A204.1 (cell line): ENCODE results near the gene GALNT18.

Experiments
- FAIRE-seq: peaks from 2 replicates; lab custom pipeline; 2012; peaks lifted over from hg19 to GRCh38; lab: Jason Lieb, UNC

The GALNT18 gene

DNA sequence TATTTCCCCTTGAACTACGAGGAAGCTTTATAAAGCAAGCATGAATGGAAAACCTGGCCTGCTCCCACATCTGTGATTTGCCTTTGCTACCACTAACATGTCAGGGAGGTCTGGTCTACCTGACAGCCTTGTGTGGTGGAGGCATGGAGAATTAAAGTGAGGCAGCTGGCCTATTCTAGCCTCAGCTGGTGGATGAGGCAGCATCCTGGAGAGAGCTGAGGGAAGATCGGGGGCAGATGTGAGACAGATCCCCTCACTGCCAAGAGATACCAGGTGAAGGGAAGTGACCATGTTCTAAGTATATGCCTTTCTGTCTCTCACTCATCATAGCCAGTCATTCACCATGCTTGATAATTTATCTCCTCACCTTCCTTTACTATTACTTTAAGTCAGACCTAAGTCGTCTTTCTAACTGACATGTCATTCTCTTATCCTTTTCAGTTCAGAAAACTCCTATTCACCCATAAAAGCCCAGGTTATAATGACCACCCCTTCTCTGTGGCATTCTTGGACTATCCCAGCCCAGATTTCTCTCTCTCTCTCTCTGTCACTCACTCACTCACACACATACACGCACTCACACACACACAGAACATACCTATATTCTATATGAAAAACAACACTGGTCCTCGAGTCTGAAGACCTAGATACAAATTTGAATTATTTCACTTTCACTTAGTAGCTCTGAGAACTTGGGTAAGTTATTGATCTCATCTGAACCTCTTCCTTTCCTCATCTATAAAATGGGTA is 359.5 kb downstream of the GALNT18 start:
- no peak for FAIRE-seq

DNA sequence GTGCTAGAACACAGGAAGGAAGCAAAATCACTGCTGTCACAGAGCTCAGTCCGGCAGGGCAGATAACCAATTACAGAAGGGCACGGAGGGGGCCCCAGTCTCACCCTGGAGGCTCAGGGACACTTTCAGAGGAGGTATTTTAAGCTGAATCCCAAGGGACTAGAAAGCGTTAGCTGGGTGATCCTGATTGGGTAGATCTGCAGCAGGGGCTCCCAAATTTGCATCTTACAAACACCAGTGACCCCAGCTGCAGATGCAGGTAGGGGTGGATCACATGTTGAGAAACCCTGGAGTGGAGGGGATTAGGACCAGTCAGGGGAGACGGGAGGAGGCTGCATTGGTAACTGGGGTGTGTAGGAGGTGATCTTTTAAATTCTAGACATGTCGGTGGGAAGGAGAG is 360.2 kb downstream of the GALNT18 start:
- no peak for FAIRE-seq

DNA sequence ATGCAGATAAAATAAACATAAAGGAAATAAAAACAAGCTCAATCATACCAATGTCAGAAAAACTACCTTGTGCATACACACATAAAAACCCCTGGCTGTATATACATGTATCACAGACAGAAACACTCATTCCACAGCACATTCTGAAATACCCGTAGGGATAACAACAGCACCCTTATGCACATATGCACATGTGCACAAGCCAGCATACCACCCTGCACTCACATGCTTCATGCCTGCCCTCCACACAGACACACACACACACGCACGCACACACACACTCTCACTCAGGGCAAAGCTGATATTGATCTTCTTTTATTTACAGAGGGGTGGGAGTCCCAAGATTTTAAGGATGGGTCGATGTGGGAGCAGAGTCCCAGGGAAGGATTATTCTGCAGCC is 360.9 kb downstream of the GALNT18 start:
- FAIRE-seq, result no peak

DNA sequence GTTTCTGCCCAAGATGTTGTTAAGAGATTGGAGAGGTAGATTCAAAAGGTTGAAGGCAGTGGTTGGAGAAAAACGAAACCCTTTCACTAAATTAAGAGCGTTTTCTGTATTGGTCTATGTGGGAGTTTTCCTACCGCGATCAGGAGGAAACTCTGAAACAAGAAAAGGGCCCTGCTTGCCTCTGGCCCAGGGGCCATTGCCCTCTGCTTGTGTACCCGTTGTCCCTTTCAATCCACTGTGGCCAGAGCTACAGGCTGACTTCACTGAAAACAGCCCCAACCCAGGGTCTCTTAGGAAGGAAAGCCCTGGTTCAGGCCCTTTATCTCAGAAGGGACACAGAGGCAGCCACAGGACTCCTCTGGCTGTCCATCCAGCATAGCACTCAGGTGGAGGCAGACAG is 367.8 kb downstream of the GALNT18 start:
- no peak for FAIRE-seq

DNA sequence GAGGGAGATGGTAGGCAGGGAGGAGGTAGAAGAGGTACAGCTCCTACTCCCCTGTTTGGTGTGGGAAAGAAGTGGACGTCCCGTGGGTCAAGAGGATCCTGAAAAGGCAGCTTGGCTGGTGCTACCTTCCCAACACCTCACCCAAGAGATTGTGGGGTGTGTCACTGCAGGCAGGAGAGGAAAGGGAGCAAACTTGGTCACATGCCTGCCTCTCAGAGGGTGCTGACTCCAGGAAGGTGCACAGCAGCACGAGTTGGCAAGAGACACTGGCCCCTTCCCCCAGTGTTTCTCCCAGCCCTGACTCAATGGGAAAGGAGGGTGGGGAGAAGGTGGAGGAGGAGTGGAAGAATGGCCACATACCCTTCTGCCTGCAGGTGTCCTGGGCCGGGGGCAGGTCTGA is 368.3 kb downstream of the GALNT18 start:
- no peak for FAIRE-seq

DNA sequence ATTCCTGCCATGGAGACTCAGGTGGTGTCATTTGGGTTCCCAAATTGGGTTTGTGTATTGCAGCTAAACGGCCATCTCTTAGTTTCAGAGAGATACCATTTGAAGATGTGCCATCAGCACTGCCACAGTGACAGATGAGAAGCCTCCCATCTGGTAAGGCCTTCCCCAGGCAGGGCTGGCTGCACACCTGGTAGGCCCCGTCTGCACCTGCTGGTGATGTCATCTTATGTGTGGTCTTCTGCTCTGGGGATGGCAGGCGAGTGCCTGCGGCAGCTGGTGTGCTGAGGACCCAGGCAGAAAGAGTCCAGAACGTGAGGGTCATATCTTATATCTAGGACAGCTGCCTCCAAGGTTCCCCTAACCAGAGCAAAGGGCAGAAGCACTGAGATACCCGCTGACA is 369.4 kb downstream of the GALNT18 start:
- FAIRE-seq, result no peak

DNA sequence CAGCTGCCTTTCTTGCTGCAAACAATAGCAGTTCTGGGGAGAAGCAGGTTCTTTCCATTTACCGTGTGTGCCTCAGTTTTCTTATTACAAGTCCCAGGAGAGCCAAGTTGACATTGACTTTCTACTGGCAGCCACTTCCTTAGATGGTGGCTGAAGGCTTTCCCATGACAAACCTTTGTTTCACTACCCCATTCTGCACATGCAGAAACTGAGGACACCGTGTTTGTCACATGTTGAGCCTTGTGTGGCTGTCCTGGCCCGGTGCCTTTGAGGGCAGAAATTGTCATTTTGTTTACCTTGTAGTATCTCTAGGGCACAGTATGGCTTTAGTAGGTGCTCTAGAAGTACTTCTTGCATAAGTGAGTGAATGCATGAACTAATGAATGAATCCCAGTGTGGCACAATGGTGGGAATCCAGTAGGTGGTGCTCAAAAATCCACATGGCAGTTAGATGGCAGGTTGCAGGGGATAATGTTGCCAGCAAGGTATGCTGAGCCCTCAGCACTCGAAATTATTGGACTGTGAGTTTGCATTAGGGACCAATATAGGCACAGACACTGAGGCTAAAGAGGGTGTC is 370.3 kb downstream of the GALNT18 start:
- FAIRE-seq, result no peak

DNA sequence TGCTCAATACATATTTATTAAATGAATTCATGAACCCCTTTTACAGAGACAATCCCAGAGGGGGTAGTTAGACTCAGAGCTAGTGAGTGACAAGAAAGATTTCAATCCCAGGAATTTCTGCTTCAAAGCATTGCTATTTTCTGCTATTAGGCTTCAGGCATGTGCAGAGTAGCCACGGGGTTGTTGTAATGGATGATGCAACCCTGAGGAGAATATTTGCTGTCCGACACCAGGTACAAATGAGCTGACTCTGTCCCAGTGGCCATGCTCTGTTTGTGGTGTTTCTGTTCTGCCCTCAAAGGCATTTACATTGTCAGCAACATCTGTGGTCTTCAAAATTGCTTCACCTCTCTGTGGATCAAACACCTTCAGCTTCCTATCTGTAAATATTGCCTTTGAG is 371.3 kb downstream of the GALNT18 start:
- no peak for FAIRE-seq

DNA sequence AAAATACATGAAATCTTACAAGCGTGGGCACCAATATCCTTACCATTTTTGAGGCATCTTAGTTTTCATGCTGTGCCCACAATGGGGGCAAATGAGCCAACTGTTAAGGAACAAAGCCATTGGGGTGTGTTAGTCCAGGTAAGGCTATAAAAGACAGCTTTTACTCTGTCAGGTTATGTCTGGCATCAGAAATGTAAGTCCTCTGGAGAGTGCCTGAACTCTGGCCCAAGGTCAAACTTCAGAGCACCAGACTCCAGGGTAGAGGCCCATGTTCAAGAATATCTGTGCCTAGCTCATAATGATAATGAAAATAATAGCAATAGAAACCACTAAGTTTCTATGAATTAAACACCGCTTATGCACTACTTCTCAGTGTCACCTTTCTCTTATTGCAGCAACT is 374.2 kb downstream of the GALNT18 start:
- no peak for FAIRE-seq

DNA sequence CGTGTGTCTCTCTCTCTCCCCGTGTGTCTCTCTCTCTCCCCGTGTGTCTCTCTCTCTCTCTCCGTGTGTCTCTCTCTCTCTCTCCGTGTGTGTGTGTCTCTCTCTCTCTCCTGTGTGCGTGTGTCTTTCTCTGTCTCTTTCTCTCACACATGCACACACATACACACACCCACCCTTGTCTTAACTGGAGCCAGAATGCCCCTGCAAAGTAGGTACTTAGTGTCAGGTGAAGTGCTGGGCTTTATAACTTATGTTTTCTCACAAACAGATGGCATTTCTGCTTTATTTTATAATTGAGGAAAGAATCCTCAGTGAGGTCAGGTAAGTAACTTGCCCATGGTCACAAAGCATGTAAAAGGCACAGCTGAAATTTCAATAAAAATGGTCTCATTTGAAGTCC is 374.7 kb downstream of the GALNT18 start:
- no peak for FAIRE-seq

DNA sequence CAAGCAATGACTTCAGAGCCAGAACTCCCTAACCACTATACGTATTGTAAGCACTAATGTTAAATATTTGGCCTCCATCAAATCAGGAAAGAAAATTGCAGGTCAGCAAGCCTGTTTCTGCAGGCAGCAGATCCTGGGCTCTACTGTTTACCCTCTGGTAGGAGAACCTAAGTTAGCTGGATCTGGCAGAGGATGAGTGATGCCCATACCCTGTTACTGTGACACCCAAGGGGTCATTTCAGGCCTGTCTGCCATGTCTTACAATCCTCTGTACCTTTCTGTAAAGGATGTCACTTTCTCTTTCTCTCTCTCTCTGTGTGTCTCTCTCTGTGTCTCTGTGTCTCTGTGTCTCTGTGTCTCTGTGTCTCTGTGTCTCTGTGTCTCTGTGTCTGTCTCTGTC is 375.6 kb downstream of the GALNT18 start:
- no peak for FAIRE-seq

DNA sequence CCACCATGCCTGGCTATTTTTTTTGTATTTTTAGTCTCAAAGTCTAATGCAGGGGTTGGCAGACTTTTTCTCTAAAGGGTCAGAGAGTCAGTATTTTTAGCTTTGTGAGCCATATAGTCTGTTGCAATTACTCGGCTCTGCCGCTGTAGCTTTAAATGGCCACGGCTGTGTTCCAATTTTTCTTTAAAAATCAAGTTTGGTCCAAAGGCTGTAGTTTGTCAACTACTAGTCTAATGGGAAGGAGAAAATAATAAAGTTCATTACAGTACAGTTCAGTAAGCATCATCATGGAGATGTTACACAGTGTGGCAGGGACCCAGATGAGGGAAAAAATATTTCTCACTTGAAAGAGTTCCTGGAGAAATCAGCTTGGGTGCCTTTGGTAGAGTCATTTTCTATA is 376.4 kb downstream of the GALNT18 start:
- no peak for FAIRE-seq

DNA sequence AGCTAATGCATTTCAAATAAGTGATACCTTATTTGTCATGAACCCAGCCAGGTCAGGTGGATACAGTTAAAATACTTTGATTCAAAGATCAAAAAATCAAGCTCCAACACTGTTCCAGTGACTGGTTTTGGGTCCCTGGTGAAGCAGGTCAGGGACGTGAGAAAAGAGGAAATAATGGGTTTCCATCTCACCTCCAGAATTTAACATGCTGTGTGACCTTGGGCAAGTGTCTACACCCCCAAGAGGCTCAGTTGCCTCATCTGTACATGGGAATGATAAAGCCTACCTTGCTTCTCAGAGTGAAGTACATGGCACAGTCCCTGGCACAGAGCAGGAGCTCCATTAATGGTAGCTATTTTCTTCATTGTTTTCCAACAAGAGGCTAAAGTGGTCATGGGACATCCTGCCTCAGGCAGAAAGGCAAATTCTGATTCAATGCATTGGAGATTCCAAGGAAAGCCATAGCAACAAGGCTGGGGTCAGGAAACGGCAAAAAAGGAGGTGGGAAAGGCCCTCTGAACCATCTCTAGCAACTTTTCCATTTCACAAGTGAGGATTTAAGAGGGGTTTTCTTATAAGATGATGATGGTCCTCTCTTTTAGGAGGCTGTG is 377.2 kb downstream of the GALNT18 start:
- no peak for FAIRE-seq

DNA sequence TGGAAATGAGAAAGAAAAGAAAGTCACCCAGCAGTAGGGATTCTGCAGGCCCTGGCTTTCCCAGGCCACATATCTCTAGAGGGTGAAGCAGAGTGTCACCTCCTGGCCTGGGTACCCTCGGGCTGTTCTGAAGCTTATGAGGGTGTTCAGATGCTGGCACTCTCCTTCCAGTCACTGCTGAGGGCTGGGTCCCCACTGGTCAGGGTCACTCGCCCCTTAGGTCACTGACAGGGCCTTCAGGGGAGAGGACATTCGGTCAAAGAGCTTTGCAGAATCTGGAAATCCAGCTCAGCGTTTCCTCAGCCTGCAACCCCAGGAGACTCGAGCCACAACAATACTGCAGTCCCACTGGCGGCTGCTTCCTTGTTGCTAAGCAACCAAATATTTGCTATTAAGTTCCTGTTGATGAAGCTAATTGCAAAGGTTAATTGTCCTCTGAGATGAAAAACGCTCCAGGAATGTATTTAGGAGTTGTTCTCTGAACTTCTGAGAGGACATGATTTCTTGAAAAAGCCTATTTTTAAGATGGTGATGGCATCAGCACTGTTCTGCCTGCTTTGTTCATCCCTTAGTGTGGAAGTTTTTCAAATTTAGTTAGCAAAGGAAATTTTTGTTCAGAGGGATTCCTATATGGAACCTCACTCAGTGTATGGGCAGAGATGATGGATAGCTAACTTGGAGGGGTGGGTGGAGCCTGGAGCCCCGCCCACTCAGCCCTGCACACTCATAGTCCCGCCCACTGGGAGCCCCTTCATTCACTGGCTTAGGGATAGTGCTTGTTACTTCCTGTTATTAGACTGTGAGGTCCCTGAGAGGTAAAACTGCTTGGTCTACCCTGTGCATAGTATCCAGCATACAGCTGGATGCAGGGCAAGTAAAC is 378.0 kb downstream of the GALNT18 start:
- FAIRE-seq, result no peak

DNA sequence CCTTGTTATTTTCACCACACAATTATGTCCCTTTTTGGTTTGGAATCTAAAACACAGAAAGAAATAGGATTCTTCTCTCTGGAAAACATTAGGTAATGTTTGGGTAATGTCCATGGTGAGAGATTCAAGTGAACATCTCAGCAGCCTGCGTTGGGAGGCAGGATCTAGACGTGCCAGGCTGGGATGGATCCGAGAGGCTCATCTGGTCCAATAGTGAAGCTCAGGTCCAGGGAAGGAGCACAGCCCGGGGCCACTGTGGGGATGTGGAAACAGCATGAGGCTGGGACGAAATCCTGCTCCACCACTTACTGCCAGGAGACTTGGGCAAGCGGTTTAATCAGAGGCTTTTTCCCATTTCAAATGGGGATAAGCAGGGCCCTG is 378.6 kb downstream of the GALNT18 start:
- no peak for FAIRE-seq

DNA sequence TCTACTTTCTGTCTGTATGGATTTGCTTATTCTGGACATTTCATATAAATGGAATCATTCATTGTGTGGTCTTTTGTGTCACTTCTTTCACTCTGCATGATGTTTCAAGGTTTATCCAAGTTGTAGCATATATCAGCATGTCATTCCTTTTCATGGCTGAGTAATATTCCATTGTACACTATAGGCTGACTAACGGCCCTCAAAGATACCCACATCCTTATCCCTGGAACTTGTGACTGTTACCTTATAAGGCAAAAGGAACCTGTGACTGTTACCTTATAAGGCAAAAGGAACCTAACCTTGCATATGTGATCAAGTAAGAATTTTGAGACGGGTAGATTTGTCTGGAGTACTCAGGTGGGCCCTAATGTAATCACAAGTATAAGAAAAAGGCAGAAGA is 380.5 kb downstream of the GALNT18 start:
- FAIRE-seq, result no peak

DNA sequence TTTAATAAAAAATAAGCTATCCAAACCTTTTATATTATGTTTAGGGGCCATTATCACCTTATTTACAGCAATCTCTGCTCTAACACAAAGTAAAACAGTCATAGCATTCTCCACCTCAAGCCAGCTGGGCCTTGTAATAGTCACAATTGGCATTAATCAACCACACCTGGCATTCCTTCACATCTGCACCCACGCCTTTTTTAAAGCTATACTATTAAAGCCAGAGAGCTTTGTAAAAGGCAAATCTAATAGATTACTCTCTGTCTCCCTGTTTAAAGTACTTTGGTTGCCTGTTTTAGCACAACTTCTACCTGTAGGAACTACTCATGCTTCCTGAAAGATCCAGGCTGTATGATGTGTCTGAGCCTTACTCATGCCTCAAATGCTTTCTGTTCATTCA is 381.8 kb downstream of the GALNT18 start:
- FAIRE-seq, result no peak

DNA sequence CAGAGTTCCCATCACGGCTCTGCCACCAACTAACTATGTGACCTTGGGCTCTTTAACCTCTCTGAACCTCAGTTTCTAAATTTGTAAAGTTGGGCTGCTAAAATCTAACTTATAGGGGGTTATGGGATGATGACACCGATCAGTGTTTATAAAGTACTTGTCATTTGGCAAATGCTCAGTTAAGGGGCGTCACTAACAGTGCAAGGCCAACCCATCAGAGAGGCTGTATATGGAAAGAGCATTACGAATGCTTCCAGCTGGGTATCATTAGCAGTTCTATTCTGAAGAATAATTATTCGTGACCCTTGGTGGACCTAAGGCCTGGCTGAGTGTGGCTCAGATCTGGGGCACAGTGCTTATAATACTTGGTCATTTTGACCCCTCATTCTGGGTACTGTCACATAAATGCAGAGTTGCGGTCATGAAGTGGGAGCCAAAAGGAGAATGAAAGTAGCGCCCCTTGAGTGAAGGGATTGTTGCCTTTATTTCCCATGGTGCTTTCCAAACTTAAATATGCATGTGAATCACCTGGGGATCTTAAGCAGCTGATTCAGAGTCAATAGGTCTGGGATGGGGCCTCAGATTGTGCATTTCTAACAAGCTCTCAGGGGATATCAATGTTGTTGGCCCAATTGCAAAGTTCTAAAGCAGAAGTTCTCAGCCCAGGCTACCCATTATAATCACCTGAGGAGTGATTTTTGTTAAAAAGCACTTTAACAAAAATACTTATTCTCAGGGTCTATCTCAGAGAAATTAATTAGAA is 384.6 kb downstream of the GALNT18 start:
- no peak for FAIRE-seq

DNA sequence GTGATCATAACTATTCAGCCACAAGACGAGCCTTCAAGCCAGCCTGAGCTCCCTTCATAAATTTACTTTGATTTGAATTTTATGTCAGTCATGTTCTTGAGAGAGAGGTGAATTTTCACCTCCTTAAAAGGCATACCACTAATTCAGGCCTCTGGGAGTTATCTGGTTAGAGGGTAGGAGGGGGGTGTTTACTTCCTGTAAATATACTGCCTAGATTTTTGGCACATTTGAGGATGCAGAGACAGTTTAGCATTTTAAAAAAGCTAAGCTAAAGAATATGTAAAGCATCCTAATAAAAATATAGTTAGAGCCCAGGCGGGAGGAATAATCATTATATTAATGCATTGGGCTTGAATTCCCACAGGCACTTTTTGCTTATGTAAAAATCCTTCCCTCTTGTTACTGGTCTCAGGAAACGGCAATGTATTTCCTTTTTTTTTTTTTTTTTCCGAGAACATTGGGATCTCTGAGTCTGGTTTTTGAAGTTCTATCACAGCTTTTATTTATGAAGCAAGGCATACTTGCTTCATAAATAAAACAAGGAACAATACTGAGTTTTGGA is 385.2 kb downstream of the GALNT18 start:
- FAIRE-seq, result no peak

DNA sequence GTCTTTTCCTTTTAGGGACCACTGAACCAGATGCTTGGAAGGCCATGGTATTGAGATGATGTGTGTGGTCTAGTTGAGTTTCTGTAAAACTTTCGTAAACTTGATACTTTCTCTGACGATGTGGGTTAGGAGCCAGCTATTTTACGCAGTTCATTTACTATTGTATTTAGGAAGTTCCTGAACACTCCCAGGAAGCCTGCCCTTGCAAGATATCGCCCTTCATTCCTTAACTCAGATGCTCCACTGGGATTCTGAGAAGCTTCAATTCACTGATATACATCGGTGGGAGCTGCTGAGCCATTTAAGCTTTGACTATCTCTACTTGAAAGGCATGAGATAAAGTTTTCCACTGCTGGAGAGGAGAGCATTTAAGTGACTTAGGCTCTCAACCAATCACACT is 390.0 kb downstream of the GALNT18 start:
- FAIRE-seq, result no peak

DNA sequence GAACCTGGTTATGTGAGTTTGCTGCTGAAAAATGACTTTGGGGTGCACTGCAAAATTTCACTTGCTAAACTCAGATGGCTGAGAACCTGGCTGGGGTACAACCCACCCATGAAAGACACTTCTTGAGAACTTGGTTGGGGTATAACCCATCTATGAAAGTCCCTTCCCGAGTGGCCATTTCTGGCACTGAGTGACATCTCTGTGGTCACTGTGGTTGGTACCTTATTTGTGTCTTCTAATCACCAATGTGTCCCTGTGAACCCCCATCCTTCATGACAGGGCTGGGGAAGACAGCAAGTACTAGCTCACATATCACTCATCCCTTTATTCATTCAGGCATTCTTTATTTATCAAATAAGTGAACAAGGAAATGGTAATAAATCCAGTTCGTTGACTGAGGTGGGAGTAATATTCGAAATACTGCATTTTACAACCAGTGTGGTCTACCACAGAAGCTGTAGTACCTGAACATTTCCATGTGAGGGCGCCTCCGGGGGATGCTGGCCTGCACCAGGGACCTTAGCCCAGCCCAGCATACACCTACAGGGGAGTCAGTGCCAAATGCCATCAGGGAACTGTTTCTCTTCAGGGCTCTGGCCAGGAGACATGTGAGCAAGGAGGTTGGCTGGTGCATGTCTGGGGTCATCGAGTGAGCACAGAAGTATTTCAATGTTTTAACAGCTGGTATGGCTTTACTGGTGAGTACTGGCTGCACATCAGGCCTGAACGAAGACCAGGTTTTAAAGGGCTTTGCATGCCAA is 390.8 kb downstream of the GALNT18 start:
- FAIRE-seq, result no peak
